H9 (cell line): ENCODE results near the gene CMSS1. TPM values are rescaled to one million over a fixed set of nuclear protein-coding genes. Genes with fewer than 3 reads are reported as not detected.

Experiments
- DNase-seq: peaks from one replicate; pipeline ENCODE4 v3.0.0-alpha.2; 2017
- H2AFZ ChIP-seq: one replicate; pipeline ENCODE4 v1.6.1; 2013; ENCODE audit warnings: mild to moderate bottlenecking, low read length, control low read depth, moderate library complexity
- H2AK5ac ChIP-seq: 2 replicates; pipeline ENCODE4 v1.6.1; 2013; ENCODE audit warnings: low read length, control low read depth, mixed read lengths; ENCODE audit not compliant: insufficient read length
- H2BK120ac ChIP-seq: one replicate; pipeline ENCODE4 v1.6.1; 2013; ENCODE audit warnings: low read depth, mild to moderate bottlenecking, low read length, control low read depth, inconsistent platforms; ENCODE audit not compliant: poor library complexity, severe bottlenecking
- H2BK12ac ChIP-seq: 2 replicates; pipeline ENCODE4 v1.6.1; 2013; ENCODE audit warnings: low read length, control low read depth, mixed read lengths, low read depth; ENCODE audit not compliant: insufficient read length
- H2BK15ac ChIP-seq: 2 replicates; pipeline ENCODE4 v1.6.1; 2013; ENCODE audit warnings: low read depth, low read length, control low read depth
- H2BK20ac ChIP-seq: one replicate; pipeline ENCODE4 v1.6.1; 2013; ENCODE audit warnings: low read depth, mild to moderate bottlenecking, low read length, control low read depth, inconsistent platforms; ENCODE audit not compliant: poor library complexity, severe bottlenecking
- H2BK5ac ChIP-seq: 2 replicates; pipeline ENCODE4 v1.6.1; 2013; ENCODE audit warnings: low read length, control low read depth, mixed read lengths; ENCODE audit not compliant: insufficient read length
- H3K14ac ChIP-seq: 2 replicates; pipeline ENCODE4 v1.6.1; 2013; ENCODE audit warnings: low read length, control low read depth; ENCODE audit not compliant: insufficient read depth
- H3K18ac ChIP-seq: 2 replicates; pipeline ENCODE4 v1.6.1; 2013; ENCODE audit warnings: low read depth, mild to moderate bottlenecking, mixed read lengths, low read length, control low read depth; ENCODE audit not compliant: insufficient read length
- H3K23ac ChIP-seq: 2 replicates; pipeline ENCODE4 v1.6.1; 2013; ENCODE audit warnings: low read length, control low read depth, mixed read lengths, low read depth; ENCODE audit not compliant: insufficient read length
- H3K23me2 ChIP-seq: 2 replicates; pipeline ENCODE4 v1.6.1; 2013; ENCODE audit warnings: low read depth, mild to moderate bottlenecking, mixed read lengths, low read length, control low read depth; ENCODE audit not compliant: insufficient read length, poor library complexity, severe bottlenecking
- H3K27ac ChIP-seq: 2 replicates; pipeline ENCODE4 v1.5.1; 2013; ENCODE audit warnings: low read length, control low read depth, mixed read lengths, low read depth; ENCODE audit not compliant: insufficient read length
- H3K27me3 ChIP-seq: 2 replicates; pipeline ENCODE4 v1.6.1; 2013; ENCODE audit warnings: low read length, control low read depth, inconsistent platforms; ENCODE audit not compliant: insufficient read depth
- H3K4ac ChIP-seq: 2 replicates; pipeline ENCODE4 v1.6.1; 2013; ENCODE audit warnings: low read depth, mild to moderate bottlenecking, control low read depth, inconsistent platforms, low read length, moderate library complexity
- H3K4me1 ChIP-seq: 2 replicates; pipeline ENCODE4 v1.6.1; 2013; ENCODE audit warnings: low read length, control low read depth, inconsistent platforms; ENCODE audit not compliant: insufficient read depth
- H3K4me2 ChIP-seq: 2 replicates; pipeline ENCODE4 v1.6.1; 2013; ENCODE audit warnings: low read length, control low read depth, mixed read lengths; ENCODE audit not compliant: insufficient read length, insufficient read depth
- H3K56ac ChIP-seq: 2 replicates; pipeline ENCODE4 v1.6.1; 2013; ENCODE audit warnings: low read depth, mild to moderate bottlenecking, mixed read lengths, low read length, control low read depth; ENCODE audit not compliant: insufficient read length
- H3K79me1 ChIP-seq: 2 replicates; pipeline ENCODE4 v1.6.1; 2013; ENCODE audit warnings: low read depth, mild to moderate bottlenecking, moderate library complexity, low read length, control low read depth, inconsistent platforms; ENCODE audit not compliant: insufficient read depth, poor library complexity, severe bottlenecking
- H3K79me2 ChIP-seq: 2 replicates; pipeline ENCODE4 v1.6.1; 2013; ENCODE audit warnings: low read length, control low read depth, inconsistent platforms; ENCODE audit not compliant: insufficient read depth
- H3K9ac ChIP-seq: 2 replicates; pipeline ENCODE4 v1.6.1; 2013; ENCODE audit warnings: low read length, control low read depth, mixed read lengths; ENCODE audit not compliant: insufficient read length; ENCODE audit errors: extremely low read depth
- H3K9me3 ChIP-seq: one replicate; pipeline ENCODE4 v1.6.1; 2013; ENCODE audit warnings: low read depth, low read length, inconsistent platforms; ENCODE audit not compliant: control insufficient read depth
- H3T11ph ChIP-seq: one replicate; pipeline ENCODE4 v1.6.1; 2013; ENCODE audit warnings: mild to moderate bottlenecking, low read length, control low read depth, inconsistent platforms
- H4K20me1 ChIP-seq: one replicate; pipeline ENCODE4 v1.6.1; 2013; ENCODE audit not compliant: control insufficient read depth, insufficient read length, insufficient read depth
- H4K5ac ChIP-seq: 2 replicates; pipeline ENCODE4 v1.6.1; 2013; ENCODE audit warnings: low read depth, mild to moderate bottlenecking, mixed read lengths, low read length, control low read depth; ENCODE audit not compliant: insufficient read length
- H4K8ac ChIP-seq: replicated peaks from 2 replicates; pipeline ENCODE4 v1.6.1; 2013; ENCODE audit warnings: low read length, control low read depth, mixed read lengths, low read depth; ENCODE audit not compliant: insufficient read length
- H4K91ac ChIP-seq: 2 replicates; pipeline ENCODE4 v1.6.1; 2013; ENCODE audit warnings: low read depth, mild to moderate bottlenecking, moderate library complexity, mixed read lengths, low read length, control low read depth; ENCODE audit not compliant: insufficient read length
- H3K27ac Mint-ChIP-seq, 3 experiments: 2 replicates in 2 of 3; 3 replicates in 1 of 3; pipeline ENCODE4 v1.8.0; 2020 to 2021; ENCODE audit warnings: mixed read lengths in 3 of 3, mild to moderate bottlenecking in 1 of 3, moderate library complexity in 1 of 3
- H3K27me3 Mint-ChIP-seq: 2 replicates; pipeline ENCODE4 v1.8.0; 2021; ENCODE audit warnings: low read depth, mild to moderate bottlenecking, moderate library complexity, mixed read lengths
- H3K36me3 Mint-ChIP-seq, 3 experiments: 2 replicates in 2 of 3; 3 replicates in 1 of 3; pipeline ENCODE4 v1.8.0; 2020 to 2021; ENCODE audit warnings: low read depth in 3 of 3, mixed read lengths in 3 of 3; ENCODE audit not compliant: insufficient read depth in 1 of 3
- H3K4me1 Mint-ChIP-seq, 2 experiments: 2 replicates each; pipeline ENCODE4 v1.8.0; 2020; ENCODE audit warnings: mixed read lengths in 2 of 2
- H3K4me3 Mint-ChIP-seq, 2 experiments: 2 replicates in 1 of 2; 3 replicates in 1 of 2; pipeline ENCODE4 v1.8.0; 2020 to 2021; ENCODE audit warnings: mild to moderate bottlenecking in 2 of 2, mixed read lengths in 2 of 2, moderate library complexity in 1 of 2
- H3K9me3 Mint-ChIP-seq, 2 experiments: 2 replicates in 1 of 2; 3 replicates in 1 of 2; pipeline ENCODE4 v1.8.0; 2020; ENCODE audit warnings: mild to moderate bottlenecking in 2 of 2, mixed read lengths in 2 of 2, moderate library complexity in 1 of 2
- CTCF ChIP-seq: fragments of 200-600 bp; sonication (generic); conservative IDR thresholded peaks from 3 replicates; pipeline ENCODE4 v1.8.0; 2021; ENCODE audit warnings: antibody characterized with exemption, mild to moderate bottlenecking
- WGBS: extraction: QIAGEN DNeasy Blood & Tissue Kit; methylation state at CpG from one replicate; pipeline ENCODE4 v1.1.7; 2013; ENCODE audit warnings: missing lambda C conversion rate, low lambda C conversion rate, mixed read lengths; ENCODE audit not compliant: insufficient read length; ENCODE audit errors: extremely low coverage; 5-methylcytosine and 5-hydroxymethylcytosine counted together
- total RNA-seq: library from RNA; stranded (reverse); gene quantifications from 2 replicates; pipeline ENCODE4 v1.2.1, GENCODE V29; 2021

The CMSS1 gene
- total RNA-seq, 1 experiment from 2014 or later: 61.8 TPM

- Histone ChIP-seq H3K79me2 (no peaks in the 10 kb centered on the region), H2BK20ac (no peak overlapping the region), H3K9me3 (no peaks in the 10 kb centered on the region), H3T11ph (no peak overlapping the region), H3K27ac (no peak overlapping the region), H2BK5ac (no peak overlapping the region), H4K20me1 (no peaks in the 10 kb centered on the region), H3K4ac (no peak overlapping the region), H4K91ac (no peak overlapping the region), H3K4me2 (no peak overlapping the region), H3K4me1 (no peaks in the 10 kb centered on the region), H2AK5ac (no peak overlapping the region), H3K23ac (no peak overlapping the region), H3K18ac (no peak overlapping the region), H3K27me3 (no peaks in the 10 kb centered on the region), H3K56ac (no peak overlapping the region), H2BK15ac (no peak overlapping the region), H4K5ac (no peak overlapping the region), H3K79me1 (no peaks in the 10 kb centered on the region), H2BK120ac (no peak overlapping the region), H3K14ac (no peak overlapping the region), H4K8ac (no peak overlapping the region), H2AFZ (no peak overlapping the region), H2BK12ac (no peak overlapping the region), H3K23me2 (no peaks in the 10 kb centered on the region), H3K9ac (no peak overlapping the region)
- H3K9me3 Mint-ChIP-seq: no peaks in the 10 kb centered on the region
- H3K4me1 Mint-ChIP-seq: no peaks in the 10 kb centered on the region
- no peaks in the 10 kb centered on the region for H3K27me3 Mint-ChIP-seq
- H3K27ac Mint-ChIP-seq: no peak overlapping the region
- no peak for DNase-seq
- TF ChIP-seq CTCF: no peak
- 0 out of 7 replicates have a peak, but pooled peaks cover 0 to 8% (median 0%) of the 10 kb centered on the region in 3 experiments for H3K36me3 Mint-ChIP-seq
- H3K4me3 Mint-ChIP-seq: no peak overlapping the region
- no CpG with 5 or more reads among the region's 2 CpGs for WGBS
Measured at GRCh38 chr3:100163787-100164186, 346.1 kb downstream of the CMSS1 start.
